Lower leg skin (tissue), 3 donors: ENCODE data around the gene MIF4GD.

Source experiments
- POLR2A ChIP-seq, 2 donors: fragments of 450-650 bp; IDR thresholded peaks; one replicate each; pipeline ENCODE4 v1.6.1; 2016 to 2017; ENCODE audit warnings: antibody characterized with exemption in 2 of 2, mild to moderate bottlenecking in 1 of 2, moderate library complexity in 1 of 2
- TF ChIP-seq, protein P1 (sequence below), 3 donors: fragments of 450-650 bp; IDR thresholded peaks; one replicate each; pipeline ENCODE4 v1.5.1; 2016; ENCODE audit warnings: antibody characterized with exemption in 3 of 3, mild to moderate bottlenecking in 3 of 3, moderate library complexity in 2 of 3

- TF ChIP-seq POLR2A (IDR thresholded peaks at IDR 0.05): no peak
- TF ChIP-seq, protein P1, sequence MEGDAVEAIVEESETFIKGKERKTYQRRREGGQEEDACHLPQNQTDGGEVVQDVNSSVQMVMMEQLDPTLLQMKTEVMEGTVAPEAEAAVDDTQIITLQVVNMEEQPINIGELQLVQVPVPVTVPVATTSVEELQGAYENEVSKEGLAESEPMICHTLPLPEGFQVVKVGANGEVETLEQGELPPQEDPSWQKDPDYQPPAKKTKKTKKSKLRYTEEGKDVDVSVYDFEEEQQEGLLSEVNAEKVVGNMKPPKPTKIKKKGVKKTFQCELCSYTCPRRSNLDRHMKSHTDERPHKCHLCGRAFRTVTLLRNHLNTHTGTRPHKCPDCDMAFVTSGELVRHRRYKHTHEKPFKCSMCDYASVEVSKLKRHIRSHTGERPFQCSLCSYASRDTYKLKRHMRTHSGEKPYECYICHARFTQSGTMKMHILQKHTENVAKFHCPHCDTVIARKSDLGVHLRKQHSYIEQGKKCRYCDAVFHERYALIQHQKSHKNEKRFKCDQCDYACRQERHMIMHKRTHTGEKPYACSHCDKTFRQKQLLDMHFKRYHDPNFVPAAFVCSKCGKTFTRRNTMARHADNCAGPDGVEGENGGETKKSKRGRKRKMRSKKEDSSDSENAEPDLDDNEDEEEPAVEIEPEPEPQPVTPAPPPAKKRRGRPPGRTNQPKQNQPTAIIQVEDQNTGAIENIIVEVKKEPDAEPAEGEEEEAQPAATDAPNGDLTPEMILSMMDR (IDR thresholded peaks at IDR 0.05): no peak
Observed at GRCh38 chr17:75231071-75231470, 40.0 kb downstream of the MIF4GD start.
